DMS79 (cell line): ENCODE measurements around the gene JUP.
"Not testable (repeated sequence)": the region's sequence is repeated elsewhere in the genome, so short reads cannot be mapped to it uniquely, and the experiment has no call there.

Source experiments
- DNase-seq: peaks from one replicate; lab custom pipeline; 2025; lab: John Stamatoyannopoulos, UW

The JUP gene

GRCh38 chr17:41781404-41782110, 5.0 kb downstream of the JUP start:
- DNase-seq, result no peak

GRCh38 chr17:41779954-41780353, 6.6 kb downstream of the JUP start:
- DNase-seq, result no peak

- DNase-seq, result peak; percentile 73
Observed at GRCh38 chr17:41777574-41778188, 8.8 kb downstream of the JUP start.

GRCh38 chr17:41777157-41777573, 9.3 kb downstream of the JUP start:
- DNase-seq, result no peak

- not testable (repeated sequence) for DNase-seq
Observed at GRCh38 chr17:41776262-41776900, 10.1 kb downstream of the JUP start.

- DNase-seq, result no peak
Observed at GRCh38 chr17:41775394-41776226, 10.9 kb downstream of the JUP start.

GRCh38 chr17:41773731-41774193, 12.7 kb downstream of the JUP start:
- no peak for DNase-seq

- no peak for DNase-seq
Observed at GRCh38 chr17:41773190-41773588, 13.3 kb downstream of the JUP start.

GRCh38 chr17:41772586-41773189, 13.8 kb downstream of the JUP start:
- DNase-seq, result no peak

- DNase-seq, result no peak
Observed at GRCh38 chr17:41772218-41772585, 14.3 kb downstream of the JUP start.

- DNase-seq, result no peak
Observed at GRCh38 chr17:41771389-41772206, 14.9 kb downstream of the JUP start.

GRCh38 chr17:41769985-41770384, 16.5 kb downstream of the JUP start:
- DNase-seq, result no peak

GRCh38 chr17:41769346-41769862, 17.1 kb downstream of the JUP start:
- DNase-seq, result no peak

GRCh38 chr17:41768682-41769288, 17.7 kb downstream of the JUP start:
- no peak for DNase-seq

- DNase-seq, result no peak
Observed at GRCh38 chr17:41767324-41768042, 19.0 kb downstream of the JUP start.

- no peak for DNase-seq
Observed at GRCh38 chr17:41766135-41766534, 20.4 kb downstream of the JUP start.

- no peak for DNase-seq
Observed at GRCh38 chr17:41763327-41763726, 23.2 kb downstream of the JUP start.

- no peak for DNase-seq
Observed at GRCh38 chr17:41762841-41763240, 23.7 kb downstream of the JUP start.

GRCh38 chr17:41762391-41762790, 24.1 kb downstream of the JUP start:
- DNase-seq, result no peak

GRCh38 chr17:41760878-41761277, 25.6 kb downstream of the JUP start:
- no peak for DNase-seq
